HG03108 (cell line): Measurements from ENCODE around the gene RRP15.
"Not testable (repeated sequence)": the region's sequence is repeated elsewhere in the genome, so short reads cannot be mapped to it uniquely, and the experiment has no call there.

Source experiments
- ATAC-seq: cut with Tn5 transposase; IDR thresholded peaks from one replicate; pipeline ENCODE4 v1.9.1; 2021; ENCODE audit warnings: moderate library complexity; ENCODE audit not compliant: unreplicated experiment

Gene RRP15

GRCh38 chr1:218296162-218296561 is 11.1 kb downstream of the RRP15 start:
- no peak for ATAC-seq

- no peak for ATAC-seq
Observed at GRCh38 chr1:218297461-218297860, 12.4 kb downstream of the RRP15 start.

- no peak for ATAC-seq
Observed at GRCh38 chr1:218297867-218298266, 12.8 kb downstream of the RRP15 start.

- no peak for ATAC-seq
Observed at GRCh38 chr1:218298398-218298797, 13.3 kb downstream of the RRP15 start.

- no peak for ATAC-seq
Observed at GRCh38 chr1:218299416-218299815, 14.3 kb downstream of the RRP15 start.

GRCh38 chr1:218301217-218301616 is 16.1 kb downstream of the RRP15 start:
- no peak for ATAC-seq

- ATAC-seq: no peak
Observed at GRCh38 chr1:218302155-218302554, 17.1 kb downstream of the RRP15 start.

- no peak for ATAC-seq
Observed at GRCh38 chr1:218303176-218303879, 18.2 kb downstream of the RRP15 start.

- peak; percentile 71 for ATAC-seq
Observed at GRCh38 chr1:218304281-218305039, 19.4 kb downstream of the RRP15 start.

- no peak for ATAC-seq
Observed at GRCh38 chr1:218305472-218306064, 20.5 kb downstream of the RRP15 start.

GRCh38 chr1:218312509-218312908 is 27.4 kb downstream of the RRP15 start:
- no peak for ATAC-seq

GRCh38 chr1:218314316-218314715 is 29.2 kb downstream of the RRP15 start:
- ATAC-seq: no peak

GRCh38 chr1:218315638-218316037 is 30.5 kb downstream of the RRP15 start:
- no peak for ATAC-seq

- no peak for ATAC-seq
Observed at GRCh38 chr1:218317061-218317460, 32.0 kb downstream of the RRP15 start.

- not testable (repeated sequence) for ATAC-seq
Observed at GRCh38 chr1:218320182-218320581, 35.1 kb downstream of the RRP15 start.

- ATAC-seq: no peak
Observed at GRCh38 chr1:218322762-218323161, 37.7 kb downstream of the RRP15 start.

- ATAC-seq: no peak
Observed at GRCh38 chr1:218323568-218324225, 38.6 kb downstream of the RRP15 start.

GRCh38 chr1:218324226-218324580 is 39.1 kb downstream of the RRP15 start:
- ATAC-seq: no peak

- no peak for ATAC-seq
Observed at GRCh38 chr1:218328769-218329168, 43.7 kb downstream of the RRP15 start.

- peak; percentile 66 for ATAC-seq
Observed at GRCh38 chr1:218330043-218330623, 45.0 kb downstream of the RRP15 start.

- ATAC-seq: no peak
Observed at GRCh38 chr1:218332416-218332815, 47.3 kb downstream of the RRP15 start.
